ENCODE measurements around the gene PTPN23.
A peak's percentile ranks its signal among the peaks of the same experiment; 100 is the strongest.
"Not testable (repeated sequence)": the region's sequence is repeated elsewhere in the genome, so short reads cannot be mapped to it uniquely, and the experiment has no call there.

The PTPN23 gene

DNA sequence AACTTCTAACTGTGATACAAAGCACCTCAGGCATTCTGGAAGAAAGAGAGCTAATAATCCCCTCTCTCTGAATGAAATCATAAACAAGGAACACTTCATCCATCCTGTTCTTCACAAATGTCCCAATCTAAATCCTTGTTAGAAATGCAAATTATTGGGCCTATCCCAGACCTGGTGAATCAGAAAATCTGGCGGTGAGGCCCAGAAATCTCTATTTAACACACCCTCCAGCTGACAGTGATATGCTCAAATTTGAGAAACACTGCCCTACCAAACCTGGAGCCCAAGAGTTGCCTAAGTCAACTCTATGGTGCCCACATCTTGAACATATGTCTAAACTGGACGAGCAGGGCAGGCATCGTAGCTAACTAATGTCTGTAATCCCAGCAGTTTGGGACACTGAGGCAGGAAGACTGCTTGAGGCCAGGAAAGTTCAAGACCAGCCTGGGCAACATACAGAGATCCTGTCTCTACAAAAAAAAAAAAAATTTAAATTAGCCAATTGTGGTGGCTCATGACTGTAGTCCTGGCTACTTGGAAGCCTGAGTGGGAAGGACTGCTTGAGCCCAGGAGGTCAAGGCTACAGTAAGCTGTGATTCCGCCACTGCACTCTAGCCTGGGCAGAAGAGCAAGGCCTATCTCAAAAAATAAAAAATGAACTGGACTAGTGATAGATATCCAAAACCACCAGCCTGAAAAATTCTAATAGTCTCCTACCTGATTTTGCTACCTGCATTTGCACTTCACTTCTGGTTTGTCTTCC, 71.8 kb downstream of the PTPN23 start:
- Mint-ChIP-seq H3K36me3 (ENCODE audit: low read depth) (peaks cover 33% of the 10 kb centered on the region), H3K27me3 (no peaks in the 10 kb centered on the region), H3K4me3 (no peak overlapping the region), H3K27ac (no peak overlapping the region), H3K4me1 (ENCODE audit: low read depth) (peaks cover 38% of the 10 kb centered on the region), H3K9me3 (no peaks in the 10 kb centered on the region)
- DNase-seq, result no peak

DNA sequence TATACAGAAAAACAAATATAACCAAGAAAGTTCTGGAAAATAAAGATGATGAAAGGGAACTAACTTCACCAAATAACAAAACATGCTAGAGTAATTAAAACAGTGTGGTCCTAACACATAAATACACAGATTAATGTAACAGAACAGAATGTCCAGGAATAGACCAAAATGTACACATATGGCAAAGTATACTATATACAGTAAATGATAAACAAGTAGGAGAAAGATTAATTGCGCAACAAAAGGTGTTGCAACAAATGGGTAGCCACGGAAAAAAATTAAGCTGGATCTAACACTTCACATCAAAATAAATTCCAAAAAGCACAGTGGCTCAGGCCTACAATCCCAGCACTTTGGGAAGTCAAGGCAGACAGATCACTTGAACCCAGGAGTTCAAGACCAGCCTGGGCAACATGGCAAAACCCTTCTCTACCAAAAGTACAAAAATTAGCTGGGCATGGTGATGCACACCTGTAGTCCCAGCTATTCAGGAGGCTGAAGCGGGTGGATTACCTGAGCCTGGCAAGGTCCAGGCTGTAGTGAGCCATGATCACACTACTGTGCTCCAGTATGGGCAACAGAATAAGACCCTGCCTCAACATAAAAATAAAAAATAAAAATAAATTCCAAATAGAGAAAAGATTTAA, 75.1 kb downstream of the PTPN23 start:
- no peak for DNase-seq
- peaks cover 36% of the 10 kb centered on the region for H3K4me1 Mint-ChIP-seq (ENCODE audit: low read depth)
- peak overlapping the region; percentile 4 for H3K27ac Mint-ChIP-seq
- H3K9me3 Mint-ChIP-seq, result peaks cover under 1% of the 10 kb centered on the region
- no peak overlapping the region for H3K4me3 Mint-ChIP-seq
- no peaks in the 10 kb centered on the region for H3K27me3 Mint-ChIP-seq
- H3K36me3 Mint-ChIP-seq (ENCODE audit: low read depth), result peaks cover 29% of the 10 kb centered on the region

DNA sequence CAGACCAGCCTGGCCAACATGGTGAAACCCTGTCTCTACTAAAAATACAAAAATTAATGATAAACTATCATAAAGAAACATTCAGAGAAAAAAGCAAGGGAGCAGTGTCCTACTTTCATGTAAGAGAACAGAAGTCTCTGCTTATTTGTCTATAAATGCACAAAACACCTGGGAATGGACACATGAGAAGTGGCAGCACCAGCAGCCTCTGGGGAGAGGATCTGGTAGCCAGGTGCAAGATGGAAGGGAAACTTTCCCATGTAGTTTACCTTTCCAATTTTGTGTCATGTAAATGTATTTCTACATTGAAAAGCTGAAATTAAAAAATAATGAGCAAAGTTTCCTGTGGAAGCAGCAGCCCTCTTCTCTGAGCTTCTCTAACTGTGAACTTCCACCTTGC, 76.2 kb downstream of the PTPN23 start:
- no peak for DNase-seq
- no peak overlapping the region for H3K4me3 Mint-ChIP-seq
- H3K9me3 Mint-ChIP-seq, result peaks cover 2% of the 10 kb centered on the region
- H3K4me1 Mint-ChIP-seq (ENCODE audit: low read depth), result peaks cover 34% of the 10 kb centered on the region
- no peak overlapping the region for H3K27ac Mint-ChIP-seq
- no peaks in the 10 kb centered on the region for H3K27me3 Mint-ChIP-seq
- H3K36me3 Mint-ChIP-seq (ENCODE audit: low read depth), result peaks cover 36% of the 10 kb centered on the region

DNA sequence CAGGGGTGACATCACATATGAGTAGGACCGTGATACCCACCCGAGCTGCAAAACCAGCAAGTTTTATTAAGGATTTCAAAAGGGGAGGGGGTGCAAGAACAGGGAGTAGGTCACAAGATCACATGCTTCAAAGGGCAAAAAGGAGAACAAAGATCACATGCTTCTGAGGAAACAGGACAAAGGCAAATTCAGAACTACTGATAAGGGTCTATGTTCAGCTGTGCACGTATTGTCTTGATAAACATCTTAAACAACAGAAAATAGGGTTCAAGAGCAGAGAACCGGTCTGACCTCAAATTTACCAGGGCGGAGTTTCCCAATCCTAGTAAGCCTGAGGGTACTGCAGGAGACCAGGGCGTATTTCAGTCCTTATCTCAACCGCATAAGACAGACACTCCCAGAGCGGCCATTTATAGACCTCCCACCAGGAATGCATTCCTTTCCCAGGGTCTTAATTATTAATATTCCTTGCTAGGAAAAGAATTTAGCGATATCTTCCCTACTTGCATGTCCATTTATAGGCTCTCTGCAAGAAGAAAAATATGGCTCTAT, 78.8 kb downstream of the PTPN23 start:
- H3K4me3 Mint-ChIP-seq, H3K27me3 Mint-ChIP-seq, H3K9me3 Mint-ChIP-seq, DNase-seq, H3K27ac Mint-ChIP-seq: not testable (repeated sequence)
- H3K36me3 Mint-ChIP-seq (ENCODE audit: low read depth), result peaks cover 45% of the 10 kb centered on the region
- H3K4me1 Mint-ChIP-seq (ENCODE audit: low read depth), result peaks cover 37% of the 10 kb centered on the region
